DMS 273 treated with DMSO at 0.1 percent for 48 hours (cell line): ENCODE measurements around the gene SIRT4.
A peak's percentile ranks its signal among the peaks of the same experiment; 100 is the strongest.
"Not testable (repeated sequence)": the region's sequence is repeated elsewhere in the genome, so short reads cannot be mapped to it uniquely, and the experiment has no call there.

Source experiments
- DNase-seq: peaks from one replicate; lab custom pipeline; 2025; lab: John Stamatoyannopoulos, UW

The SIRT4 gene

DNA sequence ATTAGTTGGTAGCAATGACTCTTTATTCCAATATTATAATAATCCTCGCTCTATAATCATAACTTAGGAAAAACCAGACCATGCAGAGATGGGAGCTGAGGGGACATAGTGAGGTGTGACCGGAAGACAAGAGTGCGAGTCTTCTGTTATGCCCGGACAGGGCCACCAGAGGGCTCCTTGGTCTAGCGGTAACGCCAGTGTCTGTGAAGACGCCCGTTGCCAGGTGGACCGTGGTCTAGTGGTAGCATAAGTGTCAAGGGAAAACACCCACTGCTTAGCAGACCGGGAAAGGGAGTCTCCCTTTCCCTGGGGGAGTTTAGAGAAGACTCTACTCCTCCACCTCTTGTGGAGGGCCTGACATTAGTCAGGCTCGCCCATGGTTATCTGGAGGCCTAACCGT is 33.3 kb downstream of the SIRT4 start:
- DNase-seq = not testable (repeated sequence)

DNA sequence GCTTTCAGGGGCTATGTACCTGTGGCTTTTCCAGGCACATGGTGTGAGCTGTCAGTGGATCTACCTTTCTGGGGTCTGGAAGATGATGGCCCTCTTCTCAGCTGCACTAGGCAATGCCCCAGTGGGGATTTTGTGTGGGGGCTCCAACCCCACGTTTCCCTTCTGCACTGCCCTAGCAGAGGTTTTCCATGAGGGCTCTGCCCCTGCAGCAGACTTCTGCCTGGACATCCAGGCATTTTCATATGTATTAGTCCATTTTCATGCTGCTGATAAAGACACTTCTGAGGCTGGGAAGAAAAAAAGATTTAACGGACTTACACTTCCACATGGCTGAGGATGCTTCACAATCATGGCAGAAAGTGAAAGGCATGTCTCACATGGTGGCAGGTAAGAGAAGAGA is 34.3 kb downstream of the SIRT4 start:
- not testable (repeated sequence) for DNase-seq

DNA sequence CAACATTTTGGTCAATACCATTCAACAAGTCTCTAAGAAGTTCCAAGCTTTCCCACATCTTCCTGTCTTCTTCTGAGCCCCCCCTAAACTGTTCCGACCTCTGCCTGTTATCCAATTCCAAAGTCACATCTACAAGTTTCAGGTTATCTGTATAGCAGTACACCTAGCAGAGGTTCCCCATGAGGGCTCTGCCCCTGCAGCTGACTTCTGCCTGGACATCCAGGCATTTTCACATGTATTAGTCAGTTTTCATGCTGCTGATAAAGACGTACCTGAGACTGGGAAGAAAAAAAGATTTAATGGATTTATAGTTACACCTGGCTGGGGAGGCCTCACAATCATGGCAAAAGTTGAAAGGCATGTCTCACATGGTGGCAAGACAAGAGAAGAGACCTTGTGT is 35.6 kb downstream of the SIRT4 start:
- DNase-seq = no peak

DNA sequence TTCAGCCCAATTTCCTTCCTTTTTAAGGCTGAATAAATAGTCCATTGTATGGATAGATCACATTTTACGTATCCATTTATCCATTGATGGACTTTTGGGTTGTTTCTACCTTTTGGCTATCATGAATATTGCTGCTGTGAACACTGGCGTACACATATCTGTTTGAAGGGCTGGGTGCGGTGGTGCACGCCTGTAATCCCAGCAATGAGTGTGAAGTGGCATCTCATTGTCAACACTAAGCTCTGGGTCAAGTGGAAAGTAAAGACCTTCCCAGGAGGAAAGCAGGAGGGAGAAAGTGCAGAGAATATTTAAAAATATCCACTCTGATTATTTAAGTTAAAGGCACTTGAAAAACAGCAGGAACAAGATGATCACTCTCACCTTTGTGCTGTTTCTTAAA is 37.1 kb downstream of the SIRT4 start:
- no peak for DNase-seq

DNA sequence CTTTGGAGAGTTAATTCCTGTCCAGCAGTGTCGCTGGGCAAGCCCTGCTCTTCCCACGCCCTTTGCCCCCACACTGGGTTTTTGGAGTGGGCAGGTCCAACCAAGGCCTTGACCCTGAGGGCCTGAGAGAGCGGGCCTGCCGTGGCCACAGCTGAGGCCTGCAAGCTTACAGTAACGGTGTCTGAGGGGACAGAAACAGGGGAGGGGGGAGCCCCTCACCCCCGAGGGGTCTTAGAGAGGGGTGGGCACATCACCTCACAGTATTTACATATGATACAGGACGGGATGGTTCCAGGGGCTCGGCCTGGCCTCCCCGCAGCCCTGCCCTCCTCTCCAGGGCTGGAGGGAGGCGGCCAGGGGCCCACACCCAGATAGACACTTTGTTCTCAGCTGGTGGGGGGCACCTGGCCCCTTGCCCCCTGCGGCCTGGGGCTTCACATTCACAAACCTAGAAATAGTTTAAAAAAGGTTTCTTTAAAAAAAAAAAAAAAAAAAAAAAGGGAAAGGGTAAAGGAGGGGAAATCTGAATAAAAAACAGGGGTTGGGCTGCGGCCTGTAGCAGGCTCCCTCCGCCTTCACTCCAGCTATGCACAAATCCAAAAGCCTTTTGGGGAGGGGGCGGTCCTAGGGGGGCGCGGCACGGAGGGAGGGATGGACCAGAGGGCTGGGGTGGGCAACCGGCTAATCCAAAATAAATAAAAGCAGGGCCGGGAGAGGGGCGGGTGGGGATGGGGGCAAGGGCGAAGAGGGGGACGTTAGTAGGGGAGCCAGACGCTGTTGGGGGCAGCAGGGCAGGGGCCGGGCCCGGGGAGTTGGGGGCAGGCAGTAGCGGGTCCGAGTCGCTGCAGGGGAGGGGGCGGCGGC is 40.3 kb downstream of the SIRT4 start:
- no peak for DNase-seq

DNA sequence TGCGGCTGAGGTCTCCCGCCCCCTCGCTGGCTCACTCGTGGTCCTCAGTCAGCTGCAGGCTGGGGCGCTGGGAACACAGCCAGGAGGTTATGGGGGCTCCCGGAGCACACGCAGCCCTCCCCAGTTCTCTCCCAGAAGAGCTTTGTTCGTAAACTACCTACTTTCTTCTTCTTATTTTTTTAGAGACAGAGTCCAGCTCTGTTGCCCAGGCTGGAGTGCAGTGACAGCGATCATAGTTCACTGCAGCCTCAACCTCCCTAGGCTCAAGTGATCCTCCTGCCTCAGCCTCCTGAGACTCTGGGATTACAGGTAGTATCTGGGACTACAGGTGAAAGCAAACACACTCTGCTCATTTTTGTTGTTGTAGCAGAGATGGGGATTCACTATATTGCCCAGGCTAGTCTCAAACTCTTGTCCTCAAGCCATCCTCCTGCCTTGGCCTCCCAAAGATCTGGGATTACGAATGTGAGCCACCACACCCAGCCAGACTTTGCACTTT is 41.0 kb downstream of the SIRT4 start:
- DNase-seq = no peak

DNA sequence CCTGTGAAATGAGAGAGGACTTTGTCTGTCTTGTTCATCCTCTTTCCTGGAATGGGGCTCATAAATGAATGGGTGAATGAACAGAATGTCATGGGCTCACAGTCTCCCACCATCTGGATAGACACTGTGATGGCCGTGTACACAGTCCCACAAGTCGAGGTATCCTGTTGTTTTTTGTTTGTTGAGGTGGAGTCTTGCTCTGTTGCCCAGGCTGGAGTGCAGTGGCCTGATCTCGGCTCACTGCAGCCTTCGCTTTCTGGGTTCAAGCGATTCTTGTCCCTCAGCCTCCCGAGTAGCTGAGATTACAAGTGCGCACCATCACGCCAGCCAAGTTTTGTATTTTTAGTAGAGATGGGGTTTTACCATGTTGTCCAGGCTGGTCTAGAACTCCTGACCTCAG is 41.6 kb downstream of the SIRT4 start:
- no peak for DNase-seq

DNA sequence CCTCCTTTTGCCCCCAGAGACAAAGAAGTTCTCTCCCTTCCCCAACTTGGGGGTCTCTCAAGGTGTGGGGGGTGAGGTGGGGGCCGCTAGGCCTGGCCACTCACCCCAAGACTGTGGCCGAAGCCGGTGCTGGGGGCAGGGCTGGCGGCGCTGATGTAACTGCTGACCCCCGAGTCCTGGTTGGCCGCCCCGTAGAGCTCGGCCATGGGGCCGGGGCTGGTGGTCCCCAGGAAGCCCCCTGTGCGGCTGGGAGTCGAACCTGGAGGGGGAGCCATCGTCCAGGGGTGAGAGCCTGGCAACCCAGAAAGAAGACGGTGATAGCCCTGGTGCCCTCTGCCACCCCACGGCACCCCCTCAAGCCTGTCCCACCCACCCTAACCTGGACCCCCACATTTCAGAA is 43.9 kb downstream of the SIRT4 start:
- no peak for DNase-seq

DNA sequence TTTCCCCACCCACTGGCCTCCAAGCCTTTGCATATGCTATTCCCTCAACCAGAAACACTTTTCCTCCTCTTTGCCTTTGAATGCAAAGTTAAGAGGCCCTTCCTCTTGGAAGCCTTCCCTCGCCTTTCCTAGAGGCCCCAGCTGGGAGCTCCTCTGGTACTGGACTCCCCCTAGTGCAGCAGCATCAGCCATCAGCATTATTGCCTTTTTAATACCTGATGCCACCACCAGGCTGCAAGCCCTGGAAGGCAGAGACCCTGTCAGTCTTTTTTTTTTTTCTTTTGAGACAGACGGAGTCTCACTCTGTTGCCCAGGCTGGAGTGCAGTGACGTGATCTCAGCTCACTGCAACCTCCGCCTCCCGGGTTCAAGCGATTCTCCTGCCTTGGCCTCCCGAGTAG is 44.6 kb downstream of the SIRT4 start:
- no peak for DNase-seq

DNA sequence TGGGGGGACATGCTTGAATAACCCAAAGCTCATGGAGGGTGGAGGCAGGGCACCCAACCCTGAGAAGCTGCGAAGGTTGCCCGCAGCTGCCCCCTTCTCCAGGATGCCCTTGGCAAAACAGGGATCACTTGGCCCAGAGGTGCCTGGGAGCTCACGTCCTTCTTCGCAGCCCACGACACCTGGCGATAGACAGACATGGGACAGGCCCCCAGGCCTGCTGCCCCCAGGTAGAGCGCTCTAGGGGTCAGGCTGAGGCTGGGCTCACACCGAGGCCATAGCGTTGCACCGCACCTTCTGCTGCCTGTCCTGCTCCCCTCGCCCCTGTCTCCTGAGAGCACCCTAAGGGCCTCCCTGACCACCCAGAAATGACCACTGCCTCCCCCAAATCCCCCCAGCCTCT is 45.6 kb downstream of the SIRT4 start:
- DNase-seq = no peak

DNA sequence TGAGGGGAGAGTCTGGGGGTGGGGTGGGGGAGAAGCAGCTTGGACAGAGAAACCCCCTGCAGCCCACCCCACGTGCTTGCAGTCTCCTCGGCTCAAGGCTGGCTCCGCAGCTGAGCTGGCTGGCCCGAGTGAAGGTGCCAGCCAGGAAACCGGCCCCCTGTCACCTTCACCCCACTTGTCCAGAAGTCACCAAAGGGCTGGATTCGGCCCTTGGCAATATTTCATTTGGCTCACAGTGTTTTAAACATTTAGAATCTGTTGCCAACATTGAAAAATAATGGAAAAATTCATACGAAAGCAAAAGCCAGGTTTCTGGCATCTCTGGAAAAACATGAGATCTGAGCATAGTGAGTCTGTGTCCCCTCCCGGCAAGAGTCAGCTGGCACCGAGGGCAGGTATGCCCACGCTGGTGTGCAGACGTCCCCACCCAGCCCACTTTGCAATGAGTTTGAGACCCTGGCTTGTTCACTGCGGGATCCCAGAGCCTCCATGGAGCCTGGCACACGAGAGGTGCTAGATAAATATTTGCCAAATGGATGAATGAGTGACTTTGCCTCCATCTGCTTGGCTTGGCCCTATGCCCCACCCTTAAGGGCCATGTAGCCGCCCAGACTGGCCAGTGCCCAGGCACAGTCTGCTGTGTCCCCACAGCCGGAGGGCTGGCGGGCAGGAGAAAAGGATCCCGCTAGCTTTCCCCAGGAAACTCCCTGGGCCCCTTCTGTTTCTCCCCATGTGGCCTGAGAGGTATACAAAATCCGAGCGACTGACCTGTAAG is 48.6 kb downstream of the SIRT4 start:
- no peak for DNase-seq

DNA sequence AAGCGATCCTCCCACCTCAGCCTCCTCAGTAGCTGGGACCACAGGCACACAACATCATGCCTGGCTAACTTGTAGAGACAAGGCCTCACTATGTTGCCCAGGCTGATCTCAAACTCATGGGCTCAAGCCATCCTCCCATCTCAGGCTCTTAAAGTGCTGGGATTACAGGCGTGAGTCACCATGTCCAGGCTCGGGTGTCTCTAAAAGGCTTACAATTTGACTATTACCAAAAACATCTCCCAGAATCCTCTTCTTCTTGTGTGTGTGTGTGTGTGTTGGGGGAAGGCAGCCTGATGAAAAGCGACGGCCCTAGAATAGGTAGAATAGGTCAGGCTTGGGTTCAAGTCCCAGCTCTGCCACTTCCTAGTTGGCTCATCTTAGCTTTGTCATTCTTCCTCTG is 50.0 kb downstream of the SIRT4 start:
- DNase-seq = no peak

DNA sequence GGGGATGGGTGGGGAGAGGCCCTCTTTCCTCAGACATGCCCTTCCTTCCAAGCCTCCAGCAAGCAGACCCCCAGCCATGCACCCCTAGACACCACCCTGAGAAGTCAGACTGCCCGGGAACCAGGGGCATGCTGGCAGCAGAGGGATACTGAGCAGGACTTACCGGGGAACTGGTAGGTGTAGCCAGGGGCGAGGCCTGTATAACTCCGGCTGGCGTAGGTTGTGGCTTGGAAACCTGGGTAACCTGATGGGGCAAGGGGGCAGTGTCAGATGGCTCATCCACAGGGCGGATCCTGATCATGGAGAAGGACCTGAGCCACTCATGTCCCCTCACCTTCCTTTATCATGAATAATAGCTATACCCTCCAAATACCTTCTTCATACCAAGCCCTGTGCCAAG is 51.0 kb downstream of the SIRT4 start:
- DNase-seq = no peak

DNA sequence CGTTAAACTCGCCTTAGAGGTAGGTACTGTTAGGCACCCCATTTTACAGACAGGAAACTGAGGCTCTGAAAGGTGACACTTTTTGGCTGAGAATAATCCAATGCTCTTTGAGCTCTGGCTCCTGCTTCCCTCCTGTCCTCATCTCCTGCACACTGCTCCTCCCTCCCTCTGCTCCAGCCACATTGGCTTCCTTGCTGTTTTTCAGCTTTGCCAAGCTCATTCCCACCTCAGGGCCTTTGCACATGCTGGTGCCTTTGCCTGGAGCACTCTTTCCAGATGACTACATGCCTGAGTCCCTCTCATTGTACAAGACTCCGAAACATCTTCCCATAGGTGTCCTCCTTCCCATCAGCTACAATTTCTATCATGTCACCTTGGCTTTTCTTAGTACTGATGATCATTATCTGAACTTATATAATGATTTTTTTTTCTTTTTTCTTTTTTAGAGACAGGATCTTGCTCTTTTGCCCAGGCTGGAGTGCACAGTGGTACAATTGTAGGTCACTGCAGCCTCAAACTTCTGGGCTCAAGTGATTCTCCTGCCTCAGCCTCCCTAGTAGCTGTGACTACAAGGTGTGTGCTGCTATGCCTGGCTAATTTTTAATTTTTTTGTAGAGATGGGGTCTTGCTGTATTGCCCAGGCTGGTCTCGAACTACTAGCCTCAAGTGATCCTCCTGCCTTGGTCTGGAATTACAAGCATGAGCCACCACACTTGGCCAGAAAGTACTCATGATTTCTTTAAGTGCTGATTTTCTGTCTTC is 51.6 kb downstream of the SIRT4 start:
- DNase-seq = no peak

DNA sequence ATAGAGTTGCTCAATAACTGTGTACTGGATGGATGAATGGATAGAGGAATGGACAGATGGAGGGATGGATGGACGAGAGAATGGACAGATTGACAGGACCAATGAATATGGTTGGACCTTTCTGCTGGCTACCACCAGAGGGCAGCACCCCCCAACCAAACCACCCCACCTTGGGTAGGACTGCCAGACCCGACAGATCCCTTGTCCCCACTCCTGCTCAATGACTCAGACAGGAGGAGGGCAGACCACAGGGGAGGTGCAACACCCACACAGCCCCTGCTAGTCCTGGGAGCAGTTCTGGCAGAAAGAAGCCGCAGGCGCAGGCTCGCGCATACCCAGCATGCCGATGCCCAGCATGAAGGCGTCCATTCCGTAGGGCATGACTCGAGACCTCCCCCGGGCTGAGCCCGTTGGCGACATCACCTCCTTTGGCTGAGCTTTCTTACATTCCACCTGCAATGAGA is 54.5 kb downstream of the SIRT4 start:
- DNase-seq = peak; percentile 33

DNA sequence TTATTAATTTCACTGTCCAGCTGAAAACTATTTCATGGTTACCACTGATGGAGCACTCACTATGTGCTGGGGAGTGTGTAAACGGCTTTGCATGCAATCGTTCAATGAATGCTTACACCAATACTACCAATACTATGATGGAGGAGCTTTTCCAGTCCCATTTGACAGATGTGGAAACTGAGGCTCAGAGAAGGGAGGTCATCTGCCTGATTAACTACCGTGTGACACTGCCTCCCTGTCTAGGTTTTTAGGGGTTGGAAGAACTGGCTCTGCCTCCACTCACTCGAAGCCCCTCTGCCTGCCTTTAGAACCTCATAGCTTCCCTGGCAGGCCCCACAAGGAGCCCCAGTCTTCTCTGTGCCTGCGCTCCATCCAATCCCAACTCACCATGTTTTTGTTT is 55.0 kb downstream of the SIRT4 start:
- no peak for DNase-seq

DNA sequence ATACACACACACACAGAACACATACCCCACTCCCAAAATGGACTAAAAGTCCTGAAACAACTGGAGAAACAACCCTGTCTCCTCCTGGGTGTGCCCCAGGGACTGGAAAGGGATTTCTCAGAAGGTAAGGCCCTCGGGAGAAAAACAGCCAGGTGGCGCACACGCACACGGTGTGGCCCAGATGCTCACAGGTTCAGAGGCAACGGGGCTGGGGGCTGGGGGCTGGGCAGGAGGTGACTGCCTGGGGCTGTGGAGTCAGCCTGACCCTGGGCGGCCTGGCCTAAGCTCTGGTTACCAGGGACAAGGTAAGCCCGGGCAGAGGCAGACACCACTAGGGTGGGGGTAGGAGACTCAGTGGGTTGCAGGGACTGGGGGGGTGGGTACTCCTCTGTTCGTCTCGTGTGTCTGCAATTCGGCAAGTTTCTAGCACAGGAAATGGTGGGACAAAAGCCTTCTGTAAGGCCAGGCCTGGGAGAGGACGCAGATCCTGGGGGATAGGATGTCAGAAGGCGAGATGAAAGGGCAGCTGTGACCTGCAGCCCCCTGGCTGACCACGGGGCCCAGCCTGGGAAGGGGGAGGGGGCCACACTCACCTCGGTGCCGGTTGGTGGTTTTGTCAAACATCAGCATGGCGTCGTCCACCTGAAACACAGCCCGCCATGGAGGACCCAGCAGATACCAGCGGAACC is 56.4 kb downstream of the SIRT4 start:
- DNase-seq = no peak

DNA sequence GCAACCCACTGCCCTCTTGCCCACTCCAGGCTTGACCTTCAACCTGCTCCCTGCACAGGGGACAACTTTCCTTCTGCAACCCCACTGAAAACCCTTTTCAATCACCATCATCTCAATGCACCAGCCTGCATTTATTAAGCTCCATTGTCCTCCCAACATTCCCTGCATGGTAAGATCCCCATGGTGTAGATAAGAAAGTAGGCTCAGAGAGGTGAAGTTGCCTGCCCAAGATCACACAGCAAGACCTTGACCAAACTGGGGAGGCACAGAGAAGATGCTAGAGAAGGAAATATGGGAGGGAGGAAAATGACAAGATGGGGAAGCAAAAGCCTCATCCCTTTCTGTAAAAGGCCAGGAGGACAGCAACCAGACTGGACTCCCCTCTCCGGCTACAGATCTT is 57.0 kb downstream of the SIRT4 start:
- DNase-seq = no peak

DNA sequence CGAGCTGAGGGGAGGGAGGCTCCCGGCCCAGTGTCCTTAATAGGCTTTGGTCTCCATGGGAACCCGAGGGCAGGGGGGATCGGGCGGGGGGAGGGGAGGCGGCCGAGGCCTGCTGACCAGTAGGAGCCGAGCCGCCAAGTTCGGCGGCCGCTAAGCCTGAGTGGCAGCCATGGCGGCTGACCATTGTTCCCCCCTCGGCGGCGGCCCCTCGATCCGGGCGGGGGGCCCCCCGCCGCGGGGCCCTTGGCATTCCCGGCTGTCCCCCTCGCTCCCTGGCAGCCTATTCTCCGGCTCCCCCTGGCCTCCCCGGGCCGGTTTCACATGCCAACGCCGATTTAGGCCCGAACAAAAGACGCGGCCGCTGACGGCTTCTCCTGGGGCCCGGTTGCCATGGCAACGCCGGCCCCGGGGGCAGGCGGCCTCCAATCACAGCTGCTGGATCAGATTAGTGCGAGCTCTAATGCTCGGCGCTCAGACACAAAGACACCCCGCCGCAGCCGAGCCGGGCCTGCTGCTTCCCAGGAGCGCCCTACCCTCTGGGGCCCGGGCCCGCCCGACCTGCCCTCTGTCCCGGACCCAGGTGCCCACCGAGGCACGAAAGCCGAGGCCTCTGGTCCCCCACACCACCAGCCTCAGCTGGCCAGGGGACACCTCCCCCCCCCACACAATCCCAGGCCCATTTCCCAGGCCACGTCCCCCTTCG is 59.5 kb downstream of the SIRT4 start:
- no peak for DNase-seq
